NCI-H69 (cell line): ENCODE results near the gene CMBL.
"Not testable (repeated sequence)": the region's sequence is repeated elsewhere in the genome, so short reads cannot be mapped to it uniquely, and the experiment has no call there.

Experiments
- DNase-seq: peaks from one replicate; lab custom pipeline; 2025; lab: John Stamatoyannopoulos, UW

CMBL gene

DNA sequence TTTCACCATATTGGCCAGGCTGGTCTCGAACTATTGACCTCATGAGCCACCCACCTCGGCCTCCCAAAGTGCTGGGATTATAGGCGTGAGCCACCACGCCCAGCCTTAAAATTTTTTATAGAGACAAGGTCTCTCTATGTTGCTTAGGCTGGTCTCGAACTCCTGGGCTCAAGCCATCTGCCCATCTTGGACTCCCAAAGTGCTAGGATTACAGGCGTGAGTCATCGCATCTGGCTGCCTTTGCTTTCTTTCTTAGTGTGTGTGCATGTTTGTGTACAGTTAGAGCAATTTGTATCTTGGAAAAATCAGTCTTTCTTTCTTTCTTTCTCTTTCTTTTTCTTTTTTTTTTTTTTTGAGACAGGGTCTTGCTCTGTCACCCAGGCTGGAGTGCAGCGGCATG lies 22.3 kb downstream of the CMBL start:
- DNase-seq: peak; percentile 64

DNA sequence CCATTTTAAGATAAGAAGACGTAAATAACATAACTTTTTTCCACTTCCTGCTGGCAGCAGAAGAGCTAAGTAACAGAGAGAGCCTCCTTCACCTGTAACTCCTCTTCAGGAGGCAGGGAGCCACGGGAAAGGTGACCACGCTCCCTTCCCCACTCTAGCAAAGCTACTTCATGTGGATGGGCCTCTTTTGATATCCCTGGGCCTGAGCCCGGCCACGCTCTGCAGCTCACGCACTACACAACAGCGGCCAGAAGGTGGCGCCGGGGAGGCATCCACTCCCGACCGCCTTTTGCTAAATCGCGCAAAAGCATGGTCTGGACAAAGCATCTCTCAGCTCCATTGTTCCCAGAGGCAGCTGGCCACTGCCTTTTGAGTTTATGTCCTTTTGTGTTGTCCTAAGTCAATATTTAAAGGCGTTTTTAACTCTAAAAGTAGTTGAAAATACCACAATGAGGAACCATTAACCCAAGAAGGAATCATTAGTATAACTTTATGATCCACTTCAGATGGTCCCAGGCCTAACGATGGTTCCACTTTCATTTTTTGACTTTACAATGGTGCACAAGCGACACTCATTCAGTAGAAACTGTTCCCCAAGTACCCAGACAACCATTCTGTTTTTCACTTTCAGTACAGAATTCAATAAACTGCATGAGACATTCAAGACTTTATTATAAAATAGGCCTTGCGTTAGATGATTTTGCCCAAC lies 23.6 kb downstream of the CMBL start:
- peak; percentile 94 for DNase-seq

DNA sequence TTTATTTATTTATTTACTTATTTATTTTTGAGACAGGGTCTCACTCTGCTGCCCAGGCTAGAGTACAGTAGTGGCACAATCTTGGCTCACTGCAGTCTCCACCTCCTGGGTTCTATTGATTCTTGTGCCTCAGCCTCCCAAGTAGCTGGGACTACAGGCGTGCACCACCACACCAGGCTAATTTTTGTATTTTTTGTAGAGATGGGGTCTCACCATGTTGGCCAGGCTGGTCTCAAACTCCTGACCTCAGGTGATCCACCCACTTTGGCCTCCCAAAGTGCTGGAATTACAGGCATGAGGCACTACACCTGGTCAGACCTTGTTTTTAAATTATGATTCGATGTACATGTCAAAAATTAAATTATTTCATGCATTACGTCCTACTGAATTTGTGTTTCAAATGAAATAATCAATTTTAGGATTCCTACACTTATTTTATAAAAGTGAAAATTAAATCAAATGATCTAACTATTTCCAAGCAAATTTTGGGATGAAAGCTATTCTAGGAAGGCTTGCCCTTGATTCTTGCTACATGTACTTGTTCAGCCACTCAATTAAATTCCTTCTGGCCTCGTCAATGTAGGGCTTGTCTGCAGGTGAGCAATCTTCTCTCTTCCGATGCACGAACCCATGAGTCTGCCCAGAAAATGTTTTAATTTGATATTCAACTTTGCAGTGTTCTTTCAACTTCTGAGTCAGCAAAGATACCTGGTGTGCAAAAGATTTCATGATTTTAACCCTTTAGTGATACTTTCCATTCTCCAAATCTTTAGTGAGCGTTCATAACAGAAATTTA lies 27.6 kb downstream of the CMBL start:
- no peak for DNase-seq

GRCh38 chr5:10279328-10279727 lies 28.4 kb downstream of the CMBL start:
- DNase-seq: no peak

DNA sequence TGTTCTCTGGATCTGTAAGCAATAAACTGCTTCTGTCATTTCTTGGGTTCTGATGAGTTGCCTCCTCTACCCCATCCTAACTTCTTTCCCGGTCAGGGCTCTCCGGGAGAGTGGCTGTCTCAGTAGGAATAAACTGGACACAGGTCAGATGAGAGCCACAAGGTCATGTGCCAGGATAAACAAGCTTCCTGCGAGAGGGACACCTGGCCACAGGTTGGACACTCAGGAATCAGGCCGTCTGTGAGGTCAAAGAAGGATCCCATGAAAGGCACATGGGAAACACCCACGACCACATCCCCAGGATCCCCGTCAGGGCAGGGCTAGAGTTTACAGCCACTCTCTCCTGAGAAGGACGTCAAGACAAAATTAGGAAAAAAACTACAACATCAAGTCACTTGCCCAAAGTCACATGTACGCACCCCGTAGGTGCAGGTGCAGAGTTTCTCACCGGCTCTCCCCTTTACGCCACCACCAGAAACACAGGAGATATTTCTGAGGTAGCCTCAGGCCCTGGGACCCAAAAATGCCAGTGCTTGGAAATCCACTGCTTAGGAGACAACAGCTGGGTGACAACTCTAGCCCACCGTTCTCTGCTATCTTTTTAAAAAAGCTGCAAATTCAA lies 28.9 kb downstream of the CMBL start:
- DNase-seq: no peak

DNA sequence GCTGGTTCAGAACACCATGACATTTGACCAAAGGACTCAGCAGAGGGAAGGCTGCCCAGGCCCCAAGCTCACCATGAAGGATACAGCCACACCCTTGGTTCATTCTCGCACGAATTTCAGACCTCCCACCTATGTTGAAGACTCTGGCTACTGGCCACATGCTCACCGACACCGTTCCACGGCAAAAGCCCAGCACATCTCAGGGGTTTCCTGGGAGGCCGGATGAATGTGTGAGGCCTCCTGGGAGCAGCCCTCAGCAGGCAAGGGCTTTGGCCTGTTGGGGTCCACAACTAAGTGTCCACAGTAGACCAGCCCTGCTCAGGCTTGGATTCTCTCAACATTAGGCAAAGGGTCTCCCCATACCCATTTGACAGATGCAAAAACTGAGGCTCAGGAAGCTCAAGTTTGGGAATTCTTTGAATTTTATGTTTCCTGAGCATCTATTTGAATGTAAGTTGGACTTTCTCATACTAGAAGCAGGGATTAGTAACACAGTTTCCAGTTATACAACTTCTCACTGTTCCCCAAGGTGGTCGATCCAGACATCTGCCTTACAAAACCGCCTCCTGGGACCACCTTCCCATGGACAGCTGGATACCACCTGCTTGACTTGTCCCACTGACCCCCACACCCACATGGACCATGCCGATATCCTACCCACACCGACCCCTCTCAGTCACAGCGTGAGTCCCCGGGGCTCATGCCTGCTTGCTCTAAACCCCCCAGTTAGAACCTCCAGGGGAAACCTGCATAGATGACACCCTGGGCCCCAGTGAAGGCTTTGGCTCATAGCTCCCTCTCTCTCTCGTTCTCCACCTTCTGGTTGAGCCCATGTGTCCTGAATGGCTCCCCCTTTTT lies 29.7 kb downstream of the CMBL start:
- no peak for DNase-seq

DNA sequence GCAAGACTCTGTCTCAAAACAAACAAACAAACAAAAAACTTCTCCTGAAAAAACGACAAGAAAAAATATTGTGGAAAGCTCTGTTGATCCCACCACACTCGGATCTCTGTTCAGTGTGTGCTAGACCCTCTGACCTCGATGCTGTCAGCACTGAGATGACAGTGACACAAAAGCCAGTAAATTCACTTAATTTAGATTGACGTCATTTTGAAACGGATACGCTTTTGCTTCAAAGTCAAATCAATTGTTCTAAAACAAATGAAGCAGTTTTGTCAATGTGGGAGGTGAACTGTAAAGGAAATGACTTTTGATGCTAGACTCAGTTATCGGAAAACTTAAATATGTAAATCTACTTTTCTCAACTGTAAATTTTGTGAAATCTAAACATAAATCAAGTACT lies 31.0 kb downstream of the CMBL start:
- DNase-seq: no peak

DNA sequence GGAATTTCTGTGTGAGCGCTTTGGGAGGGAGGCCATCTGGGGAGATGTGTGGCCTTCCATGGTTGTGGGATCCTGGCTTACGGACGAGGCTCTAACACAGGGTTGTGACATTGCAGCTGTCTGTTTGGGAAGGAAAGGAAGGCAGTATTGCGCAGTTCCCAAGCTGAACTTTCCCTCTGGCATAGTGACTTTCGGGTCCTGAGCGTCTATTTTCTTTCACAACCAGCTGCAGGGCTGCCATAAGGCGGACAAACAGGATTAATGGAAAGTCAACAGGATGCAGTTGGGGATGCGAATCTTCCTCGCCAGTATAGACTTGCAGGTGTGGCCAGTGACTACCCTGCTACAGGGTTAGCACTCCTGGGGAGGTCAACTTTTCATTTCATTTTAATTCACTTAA lies 31.7 kb downstream of the CMBL start:
- no peak for DNase-seq

DNA sequence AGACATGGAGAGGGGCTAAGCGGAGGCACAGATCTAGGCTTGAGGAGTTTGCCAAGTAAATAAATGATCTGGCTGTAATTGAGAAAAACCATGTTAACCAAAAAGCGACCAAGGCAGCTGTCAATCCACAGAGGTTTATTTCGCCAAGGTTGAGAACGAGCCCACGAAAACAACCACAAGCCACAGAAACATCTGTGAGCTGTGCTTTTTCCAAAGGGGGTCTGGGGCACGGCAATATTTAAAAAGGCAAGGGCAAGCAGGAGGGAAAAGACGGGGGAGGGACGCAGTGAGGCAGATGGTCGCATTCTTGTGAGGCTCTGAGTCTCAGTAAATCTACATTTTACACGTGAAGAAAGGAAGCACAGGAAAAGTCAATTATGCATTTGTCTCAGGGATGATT lies 32.2 kb downstream of the CMBL start:
- DNase-seq: no peak

DNA sequence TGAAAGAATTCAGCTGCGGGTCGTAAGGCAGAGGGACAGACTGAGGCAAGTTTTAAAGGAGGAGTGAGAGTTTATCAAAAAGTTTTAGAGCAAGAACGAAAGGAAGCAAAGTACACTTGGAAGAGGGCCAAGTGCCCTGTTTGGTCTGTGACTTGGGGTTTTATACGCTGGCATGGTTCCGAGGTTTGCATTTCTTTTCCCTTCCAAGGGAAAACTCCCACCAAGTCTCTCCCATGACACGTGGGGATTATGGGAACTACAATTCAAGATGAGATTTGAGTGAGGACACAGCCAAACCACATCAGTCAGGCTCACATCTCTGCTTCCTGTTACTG lies 34.9 kb downstream of the CMBL start:
- DNase-seq: not testable (repeated sequence)

- DNase-seq: no peak
Measured at GRCh38 chr5:10272053-10272874, 35.4 kb downstream of the CMBL start.

- no peak for DNase-seq
Measured at GRCh38 chr5:10268100-10268499, 39.6 kb downstream of the CMBL start.

DNA sequence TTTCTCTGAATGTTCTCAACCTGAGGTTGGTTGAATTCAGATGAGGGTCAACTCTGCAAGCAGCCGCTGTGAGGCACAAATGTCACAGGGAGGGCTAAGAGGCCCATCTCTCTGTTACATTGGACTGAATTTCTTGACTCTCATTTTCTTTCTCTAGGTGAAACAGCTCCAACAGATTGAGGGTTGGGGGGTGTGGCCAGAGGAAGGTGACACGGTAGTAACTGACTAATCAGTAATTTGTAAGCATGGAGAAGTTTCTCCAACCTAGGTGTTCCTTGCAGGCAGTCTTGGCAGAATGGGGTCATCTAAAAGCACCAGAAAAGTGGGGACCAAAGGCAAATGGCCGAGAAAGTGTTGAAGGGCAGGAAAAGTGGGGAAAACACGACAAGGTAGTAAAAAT lies 40.9 kb downstream of the CMBL start:
- no peak for DNase-seq

DNA sequence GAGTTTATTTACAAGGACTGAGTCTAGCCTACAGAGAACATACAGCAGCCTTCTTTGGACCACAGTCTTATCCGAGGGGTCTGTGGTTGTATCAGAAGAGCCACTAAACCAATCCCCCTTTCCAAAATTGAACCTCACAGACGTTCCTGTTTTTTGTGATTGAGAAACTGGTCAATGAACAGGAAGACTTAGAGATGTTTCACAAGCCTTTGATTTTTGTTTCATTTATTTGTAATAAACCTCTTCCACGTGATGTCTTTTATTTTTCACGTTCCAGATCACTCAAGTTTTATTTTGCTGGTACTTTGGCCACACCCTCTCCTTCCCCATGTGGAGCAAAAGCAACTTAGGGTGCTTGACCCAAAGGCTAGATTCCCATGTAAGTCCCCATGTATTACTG lies 41.6 kb downstream of the CMBL start:
- DNase-seq: no peak

GRCh38 chr5:10265245-10266109 lies 42.2 kb downstream of the CMBL start:
- DNase-seq: no peak

DNA sequence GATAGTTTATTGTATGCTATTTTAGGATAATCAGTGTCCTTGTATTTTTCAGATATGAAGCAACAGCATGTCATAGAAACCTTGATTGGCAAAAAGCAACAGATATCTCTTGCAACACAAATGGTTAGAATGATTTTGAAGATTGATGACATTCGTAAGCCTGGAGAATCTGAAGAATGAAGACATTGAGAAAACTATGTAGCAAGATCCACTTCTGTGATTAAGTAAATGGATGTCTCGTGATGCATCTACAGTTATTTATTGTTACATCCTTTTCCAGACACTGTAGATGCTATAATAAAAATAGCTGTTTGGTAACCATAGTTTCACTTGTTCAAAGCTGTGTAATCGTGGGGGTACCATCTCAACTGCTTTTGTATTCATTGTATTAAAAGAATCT lies 43.1 kb downstream of the CMBL start:
- no peak for DNase-seq

GRCh38 chr5:10262995-10263394 lies 44.7 kb downstream of the CMBL start:
- DNase-seq: no peak

DNA sequence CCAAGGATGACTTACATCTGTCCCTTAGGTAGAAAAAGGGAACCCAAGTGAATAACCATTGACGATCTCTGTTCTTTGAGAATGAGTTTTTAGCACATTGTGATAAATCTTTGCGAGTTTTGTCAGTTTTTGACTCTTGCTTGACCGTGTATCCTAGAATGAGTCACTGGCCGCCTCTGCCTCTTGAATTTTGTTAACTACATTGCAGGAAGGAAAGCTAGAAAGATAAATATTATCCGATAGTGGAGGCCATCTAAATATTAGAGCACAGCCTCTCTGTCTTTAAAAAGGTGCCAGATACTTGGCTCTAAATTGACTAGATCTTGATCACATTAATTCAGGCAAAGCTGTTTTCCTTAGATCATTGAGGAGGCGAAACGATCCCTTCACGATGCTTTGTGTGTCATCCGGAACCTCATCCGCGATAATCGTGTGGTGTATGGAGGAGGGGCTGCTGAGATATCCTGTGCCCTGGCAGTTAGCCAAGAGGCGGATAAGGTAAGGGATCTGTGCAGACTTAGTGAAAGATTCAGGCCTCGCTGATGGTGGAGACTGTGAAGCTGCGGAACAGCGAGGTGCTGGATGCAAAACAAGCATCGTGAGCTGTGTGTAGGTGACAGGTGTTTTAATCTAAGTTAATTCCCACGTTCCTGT lies 45.5 kb downstream of the CMBL start:
- DNase-seq: peak; percentile 32

GRCh38 chr5:10261065-10261464 lies 46.6 kb downstream of the CMBL start:
- no peak for DNase-seq

- DNase-seq: no peak
Measured at GRCh38 chr5:10259899-10260298, 47.8 kb downstream of the CMBL start.
